Lower lobe of right lung (tissue), 2 donors: ENCODE measurements around the gene PRICKLE3. TPM values are rescaled to one million over a fixed set of nuclear protein-coding genes. Genes with fewer than 3 reads are reported as not detected.

Experiments used
- ATAC-seq, 2 donors: fragments of 200-7000 bp; cut with Tn5 transposase; one replicate each; pipeline ENCODE4 v1.9.1; 2020 to 2022; ENCODE audit warnings: mild to moderate bottlenecking in 2 of 2, moderate library complexity in 2 of 2
- DNase-seq: peaks from one replicate; pipeline ENCODE4 v3.0.0-alpha.2; 2020
- H3K27ac ChIP-seq: fragments of 200-600 bp; one replicate; pipeline ENCODE4 v1.8.0; 2022
- H3K27me3 ChIP-seq: fragments of 200-600 bp; one replicate; pipeline ENCODE4 v1.8.0; 2022; ENCODE audit warnings: low read depth
- H3K36me3 ChIP-seq: fragments of 200-600 bp; one replicate; pipeline ENCODE4 v1.8.0; 2022; ENCODE audit warnings: mild to moderate bottlenecking
- H3K4me1 ChIP-seq: fragments of 200-600 bp; one replicate; pipeline ENCODE4 v1.8.0; 2022
- H3K4me3 ChIP-seq: fragments of 200-600 bp; one replicate; pipeline ENCODE4 v1.8.0; 2022; ENCODE audit warnings: mild to moderate bottlenecking
- H3K9me3 ChIP-seq: fragments of 200-600 bp; one replicate; pipeline ENCODE4 v1.8.0; 2022
- intact Hi-C: fragments of 100-400 bp; cut with DNase I; formaldehyde crosslinking; loops from one replicate; pipeline ENCODE4 v1.11.0; 2022
- total RNA-seq: library from RNA; stranded (reverse); fragmentation: NEBNext Ultra II Directional; extraction: Animal tissue kit (Norgen Biotek cat#: 25700); gene quantifications from one replicate; pipeline ENCODE4 v1.2.1, GENCODE V29; 2021
- TF ChIP-seq, protein P1 (sequence below): fragments of 200-600 bp; IDR thresholded peaks from one replicate; pipeline ENCODE4 v1.8.0; 2022; ENCODE audit warnings: antibody characterized with exemption, mild to moderate bottlenecking
- donor health status: DM: no; HTN: yes; CAD: no; lungs with severe emphysema.

The PRICKLE3 gene
- total RNA-seq, 1 donor from 2014 or later = 13.1 TPM

DNA sequence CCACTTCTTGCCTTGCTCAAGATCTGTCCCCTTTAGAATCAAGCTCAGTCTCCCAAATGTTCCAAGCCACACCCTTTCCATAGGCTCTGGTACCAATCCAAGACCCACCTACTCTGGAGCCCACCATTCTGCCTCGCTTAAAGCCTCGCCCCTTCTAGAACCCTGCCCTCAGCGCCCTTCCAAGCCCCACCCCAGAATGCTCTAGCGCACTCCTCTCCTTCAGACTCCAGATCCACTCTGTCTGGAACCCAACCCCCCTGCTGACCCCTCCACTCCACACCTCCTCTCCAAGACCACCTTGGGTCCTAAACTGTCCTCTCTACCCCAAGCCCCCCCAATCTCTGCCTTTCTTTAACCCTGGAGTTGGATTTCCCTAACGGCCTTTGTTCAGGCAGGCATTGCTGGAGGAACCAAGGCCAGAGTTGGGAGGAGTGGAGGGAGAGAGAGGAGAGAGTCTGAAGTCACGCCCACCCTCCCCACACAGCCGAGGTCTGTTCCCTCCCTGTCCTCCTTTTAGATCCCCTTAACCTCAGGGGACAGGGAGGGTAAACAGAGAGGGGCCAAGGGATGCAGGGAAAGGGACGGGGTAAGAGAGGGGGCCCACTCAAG lies 2.4 kb upstream of the PRICKLE3 start:
- Histone ChIP-seq H3K4me1 (peaks cover 12% of the 10 kb centered on the region), H3K4me3 (no peak overlapping the region), H3K9me3 (no peaks in the 10 kb centered on the region), H3K27me3 (no peaks in the 10 kb centered on the region), H3K27ac (no peak overlapping the region), H3K36me3 (peaks cover 1% of the 10 kb centered on the region)
- intact Hi-C loops = no loop called here
- TF ChIP-seq, protein P1, sequence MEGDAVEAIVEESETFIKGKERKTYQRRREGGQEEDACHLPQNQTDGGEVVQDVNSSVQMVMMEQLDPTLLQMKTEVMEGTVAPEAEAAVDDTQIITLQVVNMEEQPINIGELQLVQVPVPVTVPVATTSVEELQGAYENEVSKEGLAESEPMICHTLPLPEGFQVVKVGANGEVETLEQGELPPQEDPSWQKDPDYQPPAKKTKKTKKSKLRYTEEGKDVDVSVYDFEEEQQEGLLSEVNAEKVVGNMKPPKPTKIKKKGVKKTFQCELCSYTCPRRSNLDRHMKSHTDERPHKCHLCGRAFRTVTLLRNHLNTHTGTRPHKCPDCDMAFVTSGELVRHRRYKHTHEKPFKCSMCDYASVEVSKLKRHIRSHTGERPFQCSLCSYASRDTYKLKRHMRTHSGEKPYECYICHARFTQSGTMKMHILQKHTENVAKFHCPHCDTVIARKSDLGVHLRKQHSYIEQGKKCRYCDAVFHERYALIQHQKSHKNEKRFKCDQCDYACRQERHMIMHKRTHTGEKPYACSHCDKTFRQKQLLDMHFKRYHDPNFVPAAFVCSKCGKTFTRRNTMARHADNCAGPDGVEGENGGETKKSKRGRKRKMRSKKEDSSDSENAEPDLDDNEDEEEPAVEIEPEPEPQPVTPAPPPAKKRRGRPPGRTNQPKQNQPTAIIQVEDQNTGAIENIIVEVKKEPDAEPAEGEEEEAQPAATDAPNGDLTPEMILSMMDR = no peak
- ATAC-seq (no peak), DNase-seq (no peak)

DNA sequence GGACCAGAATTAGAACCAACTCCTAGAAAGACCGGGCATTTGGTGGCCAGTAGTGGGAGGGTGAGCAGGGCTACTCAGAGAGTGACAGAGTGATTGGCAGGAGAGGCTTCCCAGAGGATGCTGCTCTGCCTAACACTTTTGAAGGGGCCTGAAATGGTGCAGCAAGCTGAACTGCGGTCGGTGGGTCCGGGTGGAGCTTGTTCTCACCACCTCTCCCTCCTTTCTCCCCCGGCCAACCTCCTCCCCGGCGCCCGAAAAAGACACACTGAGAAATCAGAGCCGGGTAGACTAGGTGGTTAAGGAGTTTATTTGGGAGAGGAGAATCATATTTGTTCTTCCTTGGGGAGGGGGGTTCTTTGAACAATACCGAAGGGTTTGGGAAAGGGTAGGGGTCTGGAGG lies 1.4 kb upstream of the PRICKLE3 start:
- Histone ChIP-seq H3K27me3 (no peaks in the 10 kb centered on the region), H3K9me3 (no peaks in the 10 kb centered on the region), H3K4me3 (no peak overlapping the region), H3K27ac (no peak overlapping the region), H3K36me3 (peaks cover 11% of the 10 kb centered on the region), H3K4me1 (peaks cover 12% of the 10 kb centered on the region)
- TF ChIP-seq, protein P1 = no peak
- no peak for DNase-seq
- no peak for ATAC-seq
- intact Hi-C loops = no loop called here

DNA sequence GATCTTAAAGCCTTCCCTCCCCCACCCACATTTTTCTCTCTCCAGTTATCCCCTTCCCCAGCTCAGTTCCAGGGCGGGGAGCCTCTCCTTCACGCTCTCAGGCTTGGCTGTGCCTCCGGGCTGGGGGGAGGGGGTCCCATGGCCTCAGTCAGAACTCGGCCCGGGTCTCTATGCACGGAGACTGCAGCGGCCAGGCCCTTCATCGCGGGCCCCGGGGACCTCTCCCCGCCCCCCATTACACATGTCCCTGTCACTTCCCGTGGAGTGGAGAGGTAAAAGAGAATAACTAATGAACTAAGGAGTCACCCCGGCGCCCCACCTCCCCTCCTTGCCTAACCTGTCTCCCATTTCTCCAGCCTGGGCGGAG lies 838 bp upstream of the PRICKLE3 start:
- Histone ChIP-seq H3K9me3 (no peaks in the 10 kb centered on the region), H3K27ac (peak overlapping the region; percentile 75), H3K36me3 (peaks cover 16% of the 10 kb centered on the region), H3K4me3 (no peak overlapping the region), H3K4me1 (peaks cover 10% of the 10 kb centered on the region), H3K27me3 (no peaks in the 10 kb centered on the region)
- ATAC-seq (no peak), DNase-seq (no peak)
- TF ChIP-seq, protein P1 = no peak
- intact Hi-C loops = no loop called here

DNA sequence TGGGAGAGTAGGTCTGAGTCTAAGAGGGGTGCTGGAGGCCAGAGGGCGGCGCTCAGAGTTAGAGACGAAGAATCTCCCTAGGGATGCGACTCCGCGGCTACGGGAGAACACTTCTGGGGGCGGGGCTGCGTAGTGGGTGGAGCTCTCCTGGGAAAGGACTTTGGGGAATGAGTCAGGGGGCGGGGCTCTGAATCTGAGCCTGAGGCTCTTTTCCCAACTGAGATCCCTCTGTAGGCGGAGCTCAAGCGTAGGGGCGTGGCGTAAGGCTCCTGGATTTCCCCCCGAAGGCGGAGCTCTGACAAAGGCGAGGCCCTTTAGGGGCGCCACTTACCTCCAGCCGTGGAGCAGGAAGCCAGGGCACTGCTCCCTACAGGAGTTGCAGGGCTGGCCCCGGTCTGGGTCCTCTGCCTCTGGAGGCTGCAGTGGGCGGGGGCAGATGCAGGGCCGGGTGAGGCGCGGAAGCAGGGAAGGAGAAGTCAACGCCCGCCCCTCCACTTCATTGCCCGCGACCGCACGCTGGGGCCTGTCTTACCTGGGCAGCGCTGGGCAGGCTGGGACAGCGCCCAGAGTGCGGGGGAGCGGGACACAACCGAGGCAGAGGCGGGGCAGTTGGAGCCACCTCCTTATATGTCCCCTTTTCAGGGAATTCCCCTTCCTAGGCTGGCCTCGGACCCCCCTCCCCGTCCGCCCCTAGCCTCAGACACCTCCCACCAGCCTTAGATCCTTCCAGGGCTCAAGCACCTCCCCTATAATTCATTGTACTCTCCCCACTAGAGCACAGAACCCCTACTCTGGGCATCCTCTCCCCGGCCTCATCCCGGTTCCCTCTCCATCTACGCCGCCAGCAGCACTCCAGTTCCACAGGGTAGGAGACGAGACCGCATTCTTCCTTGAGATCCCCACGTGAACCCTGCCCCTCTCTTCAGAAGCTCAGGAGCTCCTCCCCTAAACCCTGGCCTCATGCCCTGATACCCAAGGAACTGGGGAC lies 1.6 kb downstream of the PRICKLE3 start:
- TF ChIP-seq, protein P1 = no peak
- intact Hi-C loops = no loop called here
- H3K4me1 ChIP-seq = peaks cover 7% of the 10 kb centered on the region
- H3K27ac ChIP-seq = peak overlapping the region; percentile 67
- DNase-seq (peak; percentile 92), ATAC-seq (peak; percentile 86 to 92)
- H3K27me3 ChIP-seq = no peaks in the 10 kb centered on the region
- H3K4me3 ChIP-seq = peak overlapping the region; percentile 58
- H3K36me3 ChIP-seq = peaks cover 28% of the 10 kb centered on the region
- H3K9me3 ChIP-seq = no peaks in the 10 kb centered on the region

DNA sequence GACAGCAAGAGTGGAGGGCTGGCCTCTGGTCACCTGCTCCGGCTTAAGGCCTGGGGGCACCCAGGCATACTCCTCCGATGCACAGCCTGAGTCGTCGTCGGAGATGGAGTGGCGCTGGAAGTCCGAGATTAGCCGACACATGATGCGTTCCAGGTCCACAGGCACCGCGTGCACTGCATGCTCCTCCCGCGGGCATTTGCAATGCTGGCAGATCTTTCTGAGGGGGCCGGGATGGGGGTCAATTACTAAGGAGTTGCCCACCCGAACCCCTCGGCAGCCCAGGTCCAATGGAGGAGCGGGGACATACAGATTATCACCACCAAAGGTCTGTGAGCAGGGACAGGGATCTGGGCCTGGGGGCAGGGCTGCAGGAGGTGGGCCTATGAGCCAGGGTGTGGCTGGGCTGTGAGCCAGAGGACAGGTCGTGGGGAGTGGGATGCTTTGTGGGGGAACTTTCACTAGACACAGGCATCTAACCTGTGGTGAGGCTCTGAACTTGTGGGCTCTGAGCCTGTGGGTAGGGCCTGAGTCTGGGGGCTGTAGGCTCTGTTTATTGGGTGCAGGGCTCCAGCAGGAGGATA lies 2.4 kb downstream of the PRICKLE3 start:
- Histone ChIP-seq H3K4me3 (peak overlapping the region; percentile 58), H3K36me3 (peaks cover 36% of the 10 kb centered on the region), H3K9me3 (no peaks in the 10 kb centered on the region), H3K27ac (no peak overlapping the region), H3K27me3 (no peaks in the 10 kb centered on the region), H3K4me1 (peaks cover 7% of the 10 kb centered on the region)
- TF ChIP-seq, protein P1 = no peak
- intact Hi-C loops = no loop called here
- ATAC-seq (no peak), DNase-seq (no peak)
